Heart left ventricle (tissue), 13 donors: ENCODE measurements around the gene HS6ST1.
"Not testable (repeated sequence)": the region's sequence is repeated elsewhere in the genome, so short reads cannot be mapped to it uniquely, and the experiment has no call there.

Experiments used
- CTCF ChIP-seq, 12 donors: fragments of 200-600 bp; sonication (generic) in 4 of 12; IDR thresholded peaks; one replicate each; pipeline versions ENCODE4 v1.5.0 to v1.8.0; 2018 to 2022; ENCODE audit warnings: antibody characterized with exemption in 12 of 12, mild to moderate bottlenecking in 5 of 12
- POLR2A ChIP-seq, 2 donors: fragments of 450-650 bp; IDR thresholded peaks; one replicate each; pipeline ENCODE4 v1.6.1; 2017; ENCODE audit warnings: antibody characterized with exemption in 2 of 2, mild to moderate bottlenecking in 2 of 2, moderate library complexity in 2 of 2
- donor health status: ischemic (EF 13 %, LVEDD 7.1; RV severe dilation, severe dysfunction).
- donor health status: DM: no; HTN: yes; CAD: no.
- donor health status: DM: no; HTN: no; CAD: no.
- donor health status: ischemic (EF 25% LVEDD 6.9; RV normal size, moderate dysfunction).
- donor health status: ischemic (EF 25% LVEDD 5.7; RV mildly dilated, moderate dysfunction).
- donor health status: ischemic (EF 35%, LVEDD 5.7; RV mildly dilated, moderate dysfunction).
- donor health status: nonischemic (EF 11% LVEDD 7.7; RV severe dilation, severe dysfunction).
- donor health status: DM: yes; HTN: yes; CAD: no.
- donor health status: PGD.
- donor health status: ischemic (EF 29% LVEDD 5.4; RV normal size, mild dysfunction).
- donor health status: nonischemic (EF 23%, LVEDD 6.1; RV moderate dilation, normal function).

- not testable (repeated sequence) for TF ChIP-seq CTCF, POLR2A (IDR thresholded peaks at IDR 0.05)
These were observed 50.1 kb downstream of the HS6ST1 start for GRCh38 chr2:128268611-128269010.
